Measurements from ENCODE around the gene USP34. TPM values are rescaled to one million over a fixed set of nuclear protein-coding genes. Genes with fewer than 3 reads are reported as not detected.

The USP34 gene
- total RNA-seq, 1 experiment from 2014 or later = 89.4 TPM

- no peak overlapping the region for H3K27ac Mint-ChIP-seq (ENCODE audit: unreplicated experiment)
- CTCF ChIA-PET = no interaction called here
- no peaks in the 10 kb centered on the region for H3K9me3 Mint-ChIP-seq (ENCODE audit: low read depth, unreplicated experiment)
- no TSS peak for BruUV-seq (replicated peaks)
- no peaks in the 10 kb centered on the region for H3K27me3 Mint-ChIP-seq (ENCODE audit: unreplicated experiment)
- DNase-seq = no peak
- intact Hi-C loops (cut with micrococcal nuclease; ENCODE audit: unreplicated experiment) = no loop called here
- H3K36me3 Mint-ChIP-seq (ENCODE audit: insufficient read depth, unreplicated experiment) = peaks cover 5% of the 10 kb centered on the region
- H3K4me3 Mint-ChIP-seq (ENCODE audit: low read depth, unreplicated experiment) = no peak overlapping the region
- no peak for TF ChIP-seq CTCF (IDR thresholded peaks at IDR 0.05; ENCODE audit: unreplicated experiment)
- H3K4me1 Mint-ChIP-seq (ENCODE audit: low read depth, unreplicated experiment) = peaks cover 64% of the 10 kb centered on the region
These were observed 31.5 kb downstream of the USP34 start for GRCh38 chr2:61439241-61440002.

- Mint-ChIP-seq H3K4me1 (ENCODE audit: low read depth, unreplicated experiment) (peaks cover 64% of the 10 kb centered on the region), H3K27ac (ENCODE audit: unreplicated experiment) (no peak overlapping the region), H3K27me3 (ENCODE audit: unreplicated experiment) (no peaks in the 10 kb centered on the region), H3K9me3 (ENCODE audit: low read depth, unreplicated experiment) (no peaks in the 10 kb centered on the region), H3K36me3 (ENCODE audit: insufficient read depth, unreplicated experiment) (peaks cover 2% of the 10 kb centered on the region), H3K4me3 (ENCODE audit: low read depth, unreplicated experiment) (no peak overlapping the region)
- BruUV-seq (replicated peaks) = no TSS peak
- CTCF ChIA-PET = no interaction called here
- no peak for TF ChIP-seq CTCF (IDR thresholded peaks at IDR 0.05; ENCODE audit: unreplicated experiment)
- intact Hi-C loops (cut with micrococcal nuclease; ENCODE audit: unreplicated experiment) = no loop called here
- DNase-seq = no peak
These were observed 32.2 kb downstream of the USP34 start for GRCh38 chr2:61438670-61439069.

- Mint-ChIP-seq H3K27ac (ENCODE audit: unreplicated experiment) (no peak overlapping the region), H3K27me3 (ENCODE audit: unreplicated experiment) (no peaks in the 10 kb centered on the region), H3K4me3 (ENCODE audit: low read depth, unreplicated experiment) (no peak overlapping the region), H3K4me1 (ENCODE audit: low read depth, unreplicated experiment) (peaks cover 61% of the 10 kb centered on the region), H3K36me3 (ENCODE audit: insufficient read depth, unreplicated experiment) (no peaks in the 10 kb centered on the region), H3K9me3 (ENCODE audit: low read depth, unreplicated experiment) (no peaks in the 10 kb centered on the region)
- no TSS peak for BruUV-seq (replicated peaks)
- TF ChIP-seq CTCF (IDR thresholded peaks at IDR 0.05; ENCODE audit: unreplicated experiment) = no peak
- DNase-seq = no peak
- CTCF ChIA-PET = no interaction called here
- intact Hi-C loops (cut with micrococcal nuclease; ENCODE audit: unreplicated experiment) = no loop called here
These were observed 33.7 kb downstream of the USP34 start for GRCh38 chr2:61437170-61437569.

GRCh38 chr2:61436092-61436491 is 34.8 kb downstream of the USP34 start:
- H3K4me3 Mint-ChIP-seq (ENCODE audit: low read depth, unreplicated experiment) = no peak overlapping the region
- no TSS peak for BruUV-seq (replicated peaks)
- H3K27me3 Mint-ChIP-seq (ENCODE audit: unreplicated experiment) = no peaks in the 10 kb centered on the region
- H3K36me3 Mint-ChIP-seq (ENCODE audit: insufficient read depth, unreplicated experiment) = peaks cover under 1% of the 10 kb centered on the region
- intact Hi-C loops (cut with micrococcal nuclease; ENCODE audit: unreplicated experiment) = no loop called here
- peaks cover 50% of the 10 kb centered on the region for H3K4me1 Mint-ChIP-seq (ENCODE audit: low read depth, unreplicated experiment)
- H3K27ac Mint-ChIP-seq (ENCODE audit: unreplicated experiment) = no peak overlapping the region
- H3K9me3 Mint-ChIP-seq (ENCODE audit: low read depth, unreplicated experiment) = no peaks in the 10 kb centered on the region
- no peak for DNase-seq
- no peak for TF ChIP-seq CTCF (IDR thresholded peaks at IDR 0.05; ENCODE audit: unreplicated experiment)
- CTCF ChIA-PET = interaction anchor here (0.5 kb wide), 1 partner anchor 10 kb away, joined by 3 read pairs; no protein-coding TSS in a partner anchor
